HG03108 (cell line): Measurements from ENCODE around the gene RNF32.
"Not testable (repeated sequence)": the region's sequence is repeated elsewhere in the genome, so short reads cannot be mapped to it uniquely, and the experiment has no call there.

Experiments used
- ATAC-seq: cut with Tn5 transposase; IDR thresholded peaks from one replicate; pipeline ENCODE4 v1.9.1; 2021; ENCODE audit warnings: moderate library complexity; ENCODE audit not compliant: unreplicated experiment

The RNF32 gene

DNA sequence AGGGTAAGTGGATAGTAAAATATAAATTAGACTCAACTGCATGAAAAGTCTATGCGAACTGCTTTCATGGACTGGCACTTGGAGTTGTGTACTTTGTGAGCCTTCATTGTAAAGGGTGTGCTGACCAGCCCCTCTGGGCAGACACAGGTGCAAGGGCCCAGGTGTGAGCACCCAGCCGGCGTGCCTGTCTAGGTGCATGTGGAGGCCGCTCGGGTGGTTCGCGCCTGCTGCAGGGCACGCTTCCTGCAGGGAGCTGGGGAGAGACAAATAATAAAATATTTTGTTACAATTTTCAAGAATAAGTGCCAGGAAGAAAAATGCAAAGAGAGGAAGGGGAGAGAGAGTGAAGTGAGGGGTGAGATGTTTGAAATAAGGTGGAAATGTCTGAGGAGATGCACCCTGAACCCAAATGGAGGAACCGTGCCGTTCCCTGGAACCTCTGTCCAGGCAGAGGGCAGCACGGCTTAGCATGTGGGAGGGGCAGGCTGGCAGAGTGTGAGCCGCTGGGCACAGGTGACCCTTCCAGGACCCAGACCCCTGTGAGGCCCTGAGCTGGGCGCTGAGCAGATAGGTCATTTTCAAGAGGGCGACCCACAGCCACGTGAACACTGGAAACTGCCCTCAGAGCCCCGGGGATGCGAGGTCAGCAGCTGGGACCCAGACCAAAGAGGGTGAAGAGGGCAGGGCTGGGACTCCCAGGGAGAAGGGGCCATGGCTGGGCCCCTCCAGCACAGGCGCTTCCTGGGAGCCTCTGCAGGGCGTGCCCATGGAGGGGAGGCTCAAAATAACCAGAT is 28.7 kb downstream of the RNF32 start:
- ATAC-seq: no peak

DNA sequence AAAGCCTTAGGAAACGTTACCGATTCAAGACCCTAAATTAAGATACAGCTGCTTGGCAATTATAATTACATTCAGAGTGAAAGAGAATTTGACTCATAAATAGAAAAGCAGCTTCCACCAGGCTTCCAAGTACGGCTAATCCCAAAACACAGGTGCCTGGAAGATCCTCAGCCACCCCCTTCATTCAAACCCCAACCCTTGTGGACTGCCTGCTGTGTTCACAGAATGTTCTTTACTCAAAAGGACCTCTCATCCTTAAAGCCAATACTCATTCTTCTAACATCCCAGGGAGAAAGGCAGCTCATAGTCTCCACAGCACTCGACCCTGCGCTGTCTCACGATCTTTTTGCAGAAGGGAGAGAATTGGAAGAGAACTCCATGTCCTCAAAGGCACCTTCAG is 32.9 kb downstream of the RNF32 start:
- ATAC-seq: no peak

DNA sequence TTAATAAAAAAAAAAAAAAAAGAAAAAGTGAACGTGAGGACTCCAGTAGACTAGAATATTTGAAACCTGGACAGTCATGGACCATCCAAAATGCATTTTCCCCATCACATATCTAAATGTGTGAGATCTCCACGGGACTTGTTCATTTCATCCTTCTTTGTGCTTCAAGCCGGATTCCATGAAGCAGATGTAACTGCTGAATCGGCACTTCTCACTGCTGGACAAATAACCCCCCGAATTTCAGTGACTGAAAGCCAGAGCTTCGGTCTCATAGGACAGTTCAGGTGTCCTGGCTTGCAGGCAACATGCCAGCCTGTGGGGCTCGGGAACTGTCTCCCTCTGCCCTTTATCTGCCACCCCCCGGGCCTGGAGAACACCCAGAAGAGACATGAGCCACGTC is 33.3 kb downstream of the RNF32 start:
- no peak for ATAC-seq

DNA sequence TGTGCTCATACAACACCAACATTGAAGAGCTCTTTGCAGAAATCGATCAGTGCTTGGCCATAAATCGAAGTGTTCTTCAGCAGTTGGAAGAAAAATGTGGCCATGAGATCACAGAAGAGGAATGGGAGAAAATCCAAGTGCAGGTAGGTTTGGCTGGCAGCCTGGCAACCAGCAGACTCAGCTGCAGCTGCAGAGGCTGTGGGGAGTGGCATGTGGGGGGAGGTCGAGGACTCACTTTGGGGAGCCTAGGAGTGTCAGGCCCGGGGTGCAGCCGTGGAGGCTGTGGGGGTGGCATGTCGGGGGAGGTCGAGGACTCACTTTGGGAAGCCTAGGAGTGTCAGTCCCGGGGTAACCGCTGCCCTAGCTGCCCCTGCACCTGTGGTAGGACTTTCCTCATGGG is 35.1 kb downstream of the RNF32 start:
- no peak for ATAC-seq

DNA sequence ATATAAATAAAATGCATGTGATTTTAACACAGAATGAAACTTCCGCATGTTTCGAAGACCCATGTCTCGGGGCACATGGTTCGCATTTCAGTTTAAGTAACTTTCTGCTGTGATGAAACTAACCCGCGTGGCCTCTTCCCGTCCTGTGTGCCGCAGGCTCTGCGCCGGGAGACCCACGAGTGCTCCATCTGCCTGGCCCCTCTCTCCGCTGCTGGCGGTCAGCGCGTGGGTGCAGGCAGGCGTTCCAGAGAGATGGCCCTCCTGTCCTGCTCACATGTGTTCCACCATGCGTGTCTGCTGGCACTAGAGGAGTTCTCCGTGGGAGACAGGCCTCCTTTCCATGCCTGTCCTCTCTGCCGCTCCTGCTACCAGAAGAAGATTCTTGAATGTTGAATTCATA is 35.7 kb downstream of the RNF32 start:
- ATAC-seq: no peak

DNA sequence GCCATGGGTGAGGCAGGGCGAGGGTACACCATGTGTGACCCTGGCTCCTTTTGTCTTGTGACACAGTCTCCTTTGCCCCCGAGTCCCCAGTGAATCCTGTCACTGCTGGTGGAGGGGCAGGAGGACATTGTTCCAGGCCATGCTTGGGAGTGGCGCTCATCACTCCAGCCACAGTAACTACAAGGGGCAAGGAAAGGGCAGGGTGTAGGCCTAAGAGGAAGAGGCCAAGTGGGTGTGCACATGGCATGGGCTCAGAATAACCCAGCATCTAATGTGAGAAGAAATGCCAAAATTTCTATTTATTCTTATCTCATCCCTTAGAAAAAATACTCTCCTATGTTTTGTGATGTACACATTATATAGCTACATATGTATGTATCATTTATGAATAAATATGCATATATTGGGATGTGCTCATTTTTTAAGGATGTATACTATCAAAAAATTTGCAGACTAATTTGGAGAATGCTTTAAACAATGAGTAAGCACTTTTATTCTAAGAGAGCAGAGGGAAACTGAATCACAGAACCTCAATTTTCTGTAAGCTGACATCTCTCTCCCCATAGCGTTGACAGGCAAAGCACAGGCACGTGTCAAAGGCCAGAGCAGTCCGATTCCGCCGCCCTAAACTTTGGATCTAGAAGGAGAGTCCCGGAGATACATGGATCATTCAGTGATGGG is 36.9 kb downstream of the RNF32 start:
- ATAC-seq: no peak

DNA sequence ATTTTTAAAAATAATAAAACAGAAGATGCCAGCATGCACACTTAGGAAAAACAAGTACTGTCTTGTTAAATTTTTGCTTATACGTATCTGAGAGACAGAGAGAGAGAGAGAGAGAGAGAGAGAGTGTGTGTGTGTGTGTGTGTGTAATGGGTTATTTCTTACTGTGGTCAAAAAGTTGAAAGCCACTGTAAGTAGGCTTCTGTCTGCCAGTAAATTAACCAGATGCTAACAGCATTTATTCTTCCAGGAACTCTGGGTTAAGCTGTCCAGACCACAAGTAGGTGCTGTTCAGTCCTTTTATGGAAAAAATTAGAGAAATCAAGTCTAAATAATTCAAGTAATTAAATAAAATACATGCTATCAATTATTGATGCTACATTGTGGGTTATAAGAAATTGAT is 39.7 kb downstream of the RNF32 start:
- no peak for ATAC-seq

DNA sequence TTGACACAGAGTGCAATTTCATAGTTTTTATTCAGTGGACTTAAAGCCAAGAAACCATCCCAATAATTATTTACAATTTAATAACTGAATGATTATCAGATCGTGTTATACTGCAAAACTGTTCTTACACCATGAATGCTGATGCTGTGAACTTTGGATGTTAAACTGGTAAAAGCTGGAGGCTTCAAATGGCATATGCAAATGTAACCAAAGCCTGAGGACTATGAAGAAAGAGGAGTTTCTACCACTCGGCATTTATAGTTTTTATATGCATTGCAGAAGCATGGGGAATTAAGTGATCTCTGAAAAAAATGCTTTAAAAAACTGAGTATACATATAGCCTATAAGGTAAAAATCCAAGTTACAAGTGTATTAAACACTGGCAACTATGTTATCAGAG is 42.4 kb downstream of the RNF32 start:
- ATAC-seq: no peak

GRCh38 chr7:156684251-156684650 is 43.7 kb downstream of the RNF32 start:
- ATAC-seq: no peak

DNA sequence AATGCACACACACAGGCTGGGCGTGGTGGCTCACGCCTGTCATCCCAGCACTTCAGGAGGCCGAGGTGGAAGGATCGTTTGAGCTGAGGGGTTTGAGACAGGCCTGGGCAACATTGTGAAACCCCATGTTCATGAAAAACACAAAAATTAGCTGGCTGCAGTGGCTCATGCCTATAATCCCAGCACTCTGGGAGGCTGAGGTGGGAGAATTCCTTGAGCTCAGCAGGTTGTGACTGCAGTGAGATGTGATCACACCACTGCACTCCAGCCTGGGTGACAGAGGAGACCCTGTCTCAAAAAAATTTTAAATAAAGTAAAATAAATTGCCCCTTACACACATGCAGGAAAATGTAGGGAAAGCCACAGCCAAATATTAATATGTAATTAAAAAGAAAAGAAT is 44.1 kb downstream of the RNF32 start:
- no peak for ATAC-seq

DNA sequence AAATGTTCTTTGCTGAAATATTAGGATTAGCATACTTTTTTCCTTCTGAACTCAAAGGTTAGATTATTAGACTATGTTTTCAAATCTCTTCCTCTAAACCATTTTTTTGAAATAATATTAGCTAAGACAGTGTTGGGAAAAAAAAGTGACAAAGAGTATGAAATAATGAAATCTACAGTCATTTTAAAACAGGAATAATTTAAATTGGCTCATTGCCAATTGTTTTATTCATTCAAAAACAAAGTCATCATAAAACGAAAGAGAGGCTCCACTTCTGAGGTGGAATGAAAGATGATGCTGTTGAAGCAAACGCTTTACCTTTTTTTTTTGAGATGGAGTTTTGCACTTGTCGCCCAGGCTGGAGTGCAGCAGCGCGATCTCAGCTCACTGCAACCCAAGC is 51.2 kb downstream of the RNF32 start:
- no peak for ATAC-seq

- no peak for ATAC-seq
These were observed 52.3 kb downstream of the RNF32 start for GRCh38 chr7:156692849-156693248.

GRCh38 chr7:156693627-156694026 is 53.1 kb downstream of the RNF32 start:
- no peak for ATAC-seq

DNA sequence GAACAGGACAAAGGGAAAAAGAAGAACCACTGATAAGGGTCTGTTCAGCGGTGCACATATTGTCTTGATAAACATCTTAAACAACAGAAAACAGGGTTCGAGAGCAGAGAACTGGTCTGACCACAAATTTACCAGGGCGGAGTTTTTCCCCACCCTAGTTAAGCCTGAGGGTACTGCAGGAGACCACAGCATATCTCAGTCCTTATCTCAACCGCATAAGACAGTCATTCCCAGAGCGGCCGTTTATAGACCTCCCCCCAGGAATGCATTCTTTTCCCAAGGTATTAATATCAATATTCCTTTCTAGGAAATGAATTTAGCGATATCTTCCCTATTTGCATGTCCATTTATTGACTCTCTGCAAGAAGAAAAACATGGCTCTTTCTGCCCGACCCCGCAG is 56.7 kb downstream of the RNF32 start:
- ATAC-seq: not testable (repeated sequence)

- not testable (repeated sequence) for ATAC-seq
These were observed 57.9 kb downstream of the RNF32 start for GRCh38 chr7:156698512-156698911.

DNA sequence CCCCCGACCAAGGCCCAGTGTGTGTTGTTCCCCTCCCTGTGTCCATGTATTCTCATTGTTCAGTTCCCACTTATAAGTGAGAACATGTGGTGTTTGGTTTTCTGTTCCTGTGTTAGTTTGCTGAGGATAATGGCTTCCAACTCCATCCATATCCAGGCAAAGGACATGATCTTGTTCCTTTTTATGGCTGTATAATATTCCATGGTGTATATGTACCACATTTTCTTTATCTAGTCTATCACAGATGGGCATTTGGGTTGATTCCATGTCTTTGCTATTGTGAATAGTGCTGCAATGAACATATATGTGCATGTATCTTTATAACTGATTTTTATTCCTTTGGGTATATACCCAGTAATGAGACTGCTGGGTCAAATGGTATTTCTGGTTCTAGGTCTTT is 61.2 kb downstream of the RNF32 start:
- ATAC-seq: not testable (repeated sequence)

- no peak for ATAC-seq
These were observed 61.8 kb downstream of the RNF32 start for GRCh38 chr7:156702399-156702798.

DNA sequence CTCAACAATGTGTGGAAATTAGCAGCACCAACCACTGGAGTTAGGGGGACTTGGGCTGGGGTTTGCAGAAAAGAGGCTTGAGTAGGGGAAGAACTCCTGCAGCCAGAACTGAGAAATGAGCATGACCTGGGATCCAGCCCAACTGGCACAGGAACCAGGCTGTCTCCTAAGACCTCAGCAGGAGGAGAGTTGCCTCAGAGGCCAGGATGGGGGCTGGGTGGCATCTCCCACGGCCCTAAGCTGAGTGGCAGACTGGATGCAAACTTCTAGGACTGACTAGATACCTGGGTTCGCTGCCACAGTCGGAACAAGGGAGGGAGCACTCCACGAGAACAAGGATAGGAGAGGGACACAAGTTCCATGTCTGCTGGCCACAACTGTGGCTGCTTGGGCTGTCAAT is 62.6 kb downstream of the RNF32 start:
- ATAC-seq: no peak

DNA sequence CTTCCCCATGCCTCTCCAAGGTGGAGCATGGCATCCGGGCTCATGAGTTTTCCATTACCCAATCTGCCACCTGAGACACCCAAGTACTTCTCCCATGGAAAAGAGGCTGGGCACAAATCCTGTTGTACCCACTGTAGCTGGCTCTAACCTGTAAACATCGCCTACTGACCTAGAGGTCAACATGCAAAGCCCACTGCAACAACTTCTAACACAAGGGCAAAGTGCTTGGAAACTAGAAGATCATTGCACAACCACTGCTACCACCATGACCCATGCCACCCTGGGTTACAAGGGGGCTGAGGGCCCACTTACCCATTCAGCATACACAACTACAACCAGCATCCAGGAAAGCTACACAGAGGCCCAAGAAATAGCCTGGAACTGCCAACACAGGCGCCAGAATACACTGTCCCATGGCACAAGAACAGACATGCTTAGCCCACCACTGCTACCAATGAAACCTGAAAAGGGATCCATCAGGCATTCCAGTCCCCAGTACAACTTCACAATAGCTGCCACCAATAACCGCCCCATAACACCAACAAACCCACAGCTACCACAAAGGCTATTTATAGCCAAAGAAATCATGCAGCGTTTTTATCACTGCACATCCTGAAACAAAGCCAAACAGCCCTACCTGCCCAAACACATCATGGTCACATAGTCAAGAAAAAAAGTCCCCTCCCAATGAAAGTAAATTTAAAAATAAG is 63.4 kb downstream of the RNF32 start:
- no peak for ATAC-seq

DNA sequence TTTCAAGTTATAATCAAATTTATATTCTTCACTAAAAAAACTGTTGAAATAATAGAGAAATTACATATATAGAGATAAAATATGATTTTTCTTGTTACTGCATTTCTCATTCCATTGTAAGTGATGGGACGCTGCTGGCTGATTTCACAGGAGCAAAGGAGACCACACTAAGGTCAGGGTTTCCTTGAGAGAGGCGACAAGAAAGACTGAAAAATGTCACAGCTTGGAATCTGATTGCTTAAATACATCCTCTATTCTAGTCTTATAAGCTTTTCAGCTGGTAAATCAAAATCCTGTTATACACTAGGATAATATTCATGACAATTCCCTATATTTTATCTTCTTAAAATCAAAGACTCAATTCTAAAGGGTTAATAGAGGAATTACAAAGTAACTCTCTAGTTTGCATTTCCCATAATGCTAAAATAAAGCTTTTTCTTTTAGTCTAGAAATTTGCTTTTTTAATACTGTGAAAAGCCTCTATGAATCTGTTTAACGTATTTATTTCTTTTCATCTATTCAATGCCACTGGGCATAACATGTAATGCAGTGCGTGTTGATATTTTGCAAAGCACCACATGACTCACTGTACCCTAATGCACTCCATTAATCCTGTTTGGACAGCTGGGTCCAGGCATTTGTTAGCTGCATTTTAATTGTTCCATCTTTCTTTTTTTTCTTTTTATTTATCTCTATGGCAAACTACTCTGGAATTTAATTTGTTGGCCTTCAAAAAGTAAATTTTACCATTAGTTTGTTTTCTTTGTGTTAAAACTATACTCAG is 81.7 kb downstream of the RNF32 start:
- ATAC-seq: no peak

GRCh38 chr7:156725073-156725472 is 84.5 kb downstream of the RNF32 start:
- no peak for ATAC-seq
